Uterus (tissue), 4 donors: ENCODE data around the gene C4orf50. TPM values are rescaled to one million over a fixed set of nuclear protein-coding genes. Genes with fewer than 3 reads are reported as not detected.
A peak's percentile ranks its signal among the peaks of the same experiment; 100 is the strongest.

Experiments used
- DNase-seq, 2 donors: peaks; one replicate each; pipeline ENCODE4 v3.0.0-alpha.2; 2019 to 2020
- H3K27ac ChIP-seq, 2 donors: fragments of 200-600 bp; sonication (generic); 1 replicate in 1 of 2; 2 replicates in 1 of 2; pipeline ENCODE4 v1.5.1; 2016 to 2018
- H3K27me3 ChIP-seq, 2 donors: fragments of 200-600 bp; sonication (generic); one replicate each; pipeline ENCODE4 v1.5.1; 2018 to 2019; ENCODE audit warnings: control low read depth in 1 of 2
- H3K36me3 ChIP-seq, 2 donors: fragments of 200-600 bp; sonication (generic); one replicate each; pipeline ENCODE4 v1.5.1; 2019; ENCODE audit warnings: control low read depth in 1 of 2
- H3K4me1 ChIP-seq, 2 donors: fragments of 200-600 bp; sonication (generic); one replicate each; pipeline ENCODE4 v1.5.1; 2018 to 2019; ENCODE audit warnings: control low read depth in 1 of 2
- H3K4me3 ChIP-seq, 2 donors: fragments of 200-600 bp; sonication (generic); 1 replicate in 1 of 2; 2 replicates in 1 of 2; pipeline ENCODE4 v1.5.1; 2018 to 2019; ENCODE audit warnings: mild to moderate bottlenecking in 1 of 2
- H3K9me3 ChIP-seq, 2 donors: fragments of 200-600 bp; sonication (generic); one replicate each; pipeline ENCODE4 v1.5.1; 2019; ENCODE audit warnings: control low read depth in 1 of 2
- POLR2A ChIP-seq, 2 donors: fragments of 450-650 bp; IDR thresholded peaks; one replicate each; pipeline ENCODE4 v1.6.1; 2016; ENCODE audit warnings: antibody characterized with exemption in 2 of 2, mild to moderate bottlenecking in 1 of 2, moderate library complexity in 1 of 2
- intact Hi-C: fragments of 100-400 bp; cut with DNase I; formaldehyde crosslinking; loops from one replicate; pipeline ENCODE4 v1.15.1; 2023; ENCODE audit warnings: low total_unique reads
- total RNA-seq, 4 donors: library from RNA; depleted of rRNA in 3 of 4; stranded (reverse); fragments of >200 nt in 3 of 4; gene quantifications; one replicate each; pipeline versions ENCODE4 v1.1.0 to v1.2.4, GENCODE V29; 2014 to 2023
- TF ChIP-seq, protein P1 (sequence below), 4 experiments: fragments of 200-600 bp in 2 of 4; fragments of 450-650 bp in 2 of 4; sonication (generic) in 2 of 4; IDR thresholded peaks; one replicate each; pipeline ENCODE4 v1.5.1; 2016 to 2019; ENCODE audit warnings: antibody characterized with exemption in 4 of 4, mild to moderate bottlenecking in 2 of 4, moderate library complexity in 1 of 4
- donor health status: DM: yes; HTN: yes; CAD: no.

C4orf50 gene
- total RNA-seq, 4 donors from 2014 or later: under 0.01 to 0.07 TPM; not detected in 2

DNA sequence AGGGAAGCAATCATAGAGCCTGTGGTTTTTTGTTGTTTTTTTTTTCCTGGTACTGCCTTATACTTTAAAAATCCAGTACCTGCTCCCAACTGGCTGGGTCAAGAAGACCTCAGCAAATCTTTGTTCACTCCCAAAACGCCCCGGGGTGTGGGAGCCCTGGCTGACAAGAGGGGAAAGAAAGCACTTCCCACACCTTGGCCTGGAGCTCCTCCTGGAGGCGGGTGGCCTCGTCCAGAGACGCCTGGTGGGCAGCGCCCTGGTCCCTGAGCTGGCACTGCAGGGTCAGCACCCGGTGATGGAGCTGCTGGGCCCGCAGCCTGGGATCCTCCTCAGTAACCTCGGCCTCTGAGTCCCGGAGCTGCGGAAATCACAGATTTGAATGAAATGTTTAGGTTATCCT, 38.2 kb downstream of the C4orf50 start:
- Histone ChIP-seq H3K27ac (no peak overlapping the region), H3K27me3 (no peaks in the 10 kb centered on the region), H3K4me3 (no peak overlapping the region), H3K36me3 (no peaks in the 10 kb centered on the region), H3K4me1 (no peaks in the 10 kb centered on the region), H3K9me3 (no peaks in the 10 kb centered on the region)
- TF ChIP-seq, protein P1, sequence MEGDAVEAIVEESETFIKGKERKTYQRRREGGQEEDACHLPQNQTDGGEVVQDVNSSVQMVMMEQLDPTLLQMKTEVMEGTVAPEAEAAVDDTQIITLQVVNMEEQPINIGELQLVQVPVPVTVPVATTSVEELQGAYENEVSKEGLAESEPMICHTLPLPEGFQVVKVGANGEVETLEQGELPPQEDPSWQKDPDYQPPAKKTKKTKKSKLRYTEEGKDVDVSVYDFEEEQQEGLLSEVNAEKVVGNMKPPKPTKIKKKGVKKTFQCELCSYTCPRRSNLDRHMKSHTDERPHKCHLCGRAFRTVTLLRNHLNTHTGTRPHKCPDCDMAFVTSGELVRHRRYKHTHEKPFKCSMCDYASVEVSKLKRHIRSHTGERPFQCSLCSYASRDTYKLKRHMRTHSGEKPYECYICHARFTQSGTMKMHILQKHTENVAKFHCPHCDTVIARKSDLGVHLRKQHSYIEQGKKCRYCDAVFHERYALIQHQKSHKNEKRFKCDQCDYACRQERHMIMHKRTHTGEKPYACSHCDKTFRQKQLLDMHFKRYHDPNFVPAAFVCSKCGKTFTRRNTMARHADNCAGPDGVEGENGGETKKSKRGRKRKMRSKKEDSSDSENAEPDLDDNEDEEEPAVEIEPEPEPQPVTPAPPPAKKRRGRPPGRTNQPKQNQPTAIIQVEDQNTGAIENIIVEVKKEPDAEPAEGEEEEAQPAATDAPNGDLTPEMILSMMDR (IDR thresholded peaks at IDR 0.05): peak; percentile 22 to 55 (median 50)
- TF ChIP-seq POLR2A (IDR thresholded peaks at IDR 0.05): no peak
- intact Hi-C loops: no loop called here
- DNase-seq: peak; percentile 18 to 24

DNA sequence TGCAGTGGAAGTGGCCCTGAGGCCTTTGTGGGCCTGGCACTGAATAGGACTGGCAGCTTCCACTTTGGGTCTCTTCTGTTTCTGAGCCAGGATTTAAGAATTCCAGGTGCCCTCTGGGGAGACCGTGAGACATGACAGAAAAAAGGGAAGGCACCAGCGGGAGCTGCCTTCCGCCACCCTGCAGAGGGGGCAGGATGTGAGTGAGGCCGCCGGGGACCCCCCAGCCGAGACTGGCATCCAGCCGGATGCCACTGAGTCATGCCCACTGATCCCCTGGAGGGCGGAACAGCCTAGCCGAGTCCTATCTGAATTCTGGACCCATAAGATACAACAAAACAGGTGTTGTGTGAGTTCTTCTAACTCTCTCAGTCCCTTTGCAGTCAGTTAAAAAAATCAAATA, 41.3 kb downstream of the C4orf50 start:
- Histone ChIP-seq H3K4me3 (no peak overlapping the region), H3K9me3 (no peaks in the 10 kb centered on the region), H3K27ac (no peak overlapping the region), H3K27me3 (no peaks in the 10 kb centered on the region), H3K4me1 (no peaks in the 10 kb centered on the region), H3K36me3 (no peaks in the 10 kb centered on the region)
- no peak for DNase-seq
- no peak for TF ChIP-seq POLR2A (IDR thresholded peaks at IDR 0.05)
- TF ChIP-seq, protein P1 (IDR thresholded peaks at IDR 0.05): no peak
- intact Hi-C loops: no loop called here

DNA sequence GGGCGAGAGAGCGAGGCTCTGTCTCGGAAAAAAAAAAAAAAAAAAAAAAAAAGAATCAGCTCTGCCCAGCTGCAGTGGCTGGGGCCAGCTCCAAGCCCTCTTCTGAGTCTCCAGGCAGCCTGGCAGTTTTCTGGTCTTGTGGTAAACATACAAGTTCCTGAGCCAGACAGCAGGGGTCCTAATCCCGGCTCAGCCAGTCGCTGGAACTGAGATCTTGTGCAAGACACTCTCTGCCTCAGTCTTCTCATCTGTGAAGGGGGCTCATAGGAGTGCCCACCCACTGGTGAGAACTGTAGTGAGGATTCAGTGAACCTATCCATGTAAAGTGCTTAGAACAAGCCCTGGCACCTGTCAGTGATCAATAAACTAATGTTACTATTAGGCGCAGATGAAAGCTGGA, 41.8 kb downstream of the C4orf50 start:
- DNase-seq: no peak
- no peaks in the 10 kb centered on the region for H3K27me3 ChIP-seq

DNA sequence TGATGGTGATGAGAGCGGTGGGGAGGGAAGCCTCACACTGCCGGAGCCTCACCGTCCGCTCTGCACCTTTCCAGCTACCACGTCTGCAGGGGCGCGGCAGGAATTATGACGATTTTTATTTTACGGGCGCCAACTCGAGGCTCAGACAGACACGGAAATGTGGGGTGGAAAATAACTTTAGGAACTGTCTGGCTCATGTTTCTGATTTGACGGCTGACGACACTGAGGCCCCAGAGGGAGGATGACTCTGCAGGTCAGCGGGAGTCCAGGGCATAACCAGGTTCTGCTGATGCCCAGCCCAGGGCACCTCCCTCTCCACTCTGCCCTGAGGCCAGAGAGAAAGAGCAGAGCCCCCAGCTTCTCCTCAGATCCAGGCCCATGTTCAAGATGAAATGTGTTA, 43.9 kb downstream of the C4orf50 start:
- Histone ChIP-seq H3K4me3 (no peak overlapping the region), H3K4me1 (no peaks in the 10 kb centered on the region), H3K9me3 (no peaks in the 10 kb centered on the region), H3K27me3 (no peaks in the 10 kb centered on the region), H3K27ac (no peak overlapping the region), H3K36me3 (no peaks in the 10 kb centered on the region)
- no peak for DNase-seq
- intact Hi-C loops: no loop called here
- TF ChIP-seq, protein P1 (IDR thresholded peaks at IDR 0.05): no peak
- TF ChIP-seq POLR2A (IDR thresholded peaks at IDR 0.05): no peak

More for the DNA sequence above, 41.8 kb downstream of the C4orf50 start:
- Histone ChIP-seq H3K27ac (no peak overlapping the region), H3K9me3 (no peaks in the 10 kb centered on the region), H3K4me1 (no peaks in the 10 kb centered on the region), H3K36me3 (no peaks in the 10 kb centered on the region), H3K4me3 (no peak overlapping the region)
- no peak for TF ChIP-seq POLR2A (IDR thresholded peaks at IDR 0.05)
- TF ChIP-seq, protein P1 (IDR thresholded peaks at IDR 0.05): no peak
- intact Hi-C loops: no loop called here

DNA sequence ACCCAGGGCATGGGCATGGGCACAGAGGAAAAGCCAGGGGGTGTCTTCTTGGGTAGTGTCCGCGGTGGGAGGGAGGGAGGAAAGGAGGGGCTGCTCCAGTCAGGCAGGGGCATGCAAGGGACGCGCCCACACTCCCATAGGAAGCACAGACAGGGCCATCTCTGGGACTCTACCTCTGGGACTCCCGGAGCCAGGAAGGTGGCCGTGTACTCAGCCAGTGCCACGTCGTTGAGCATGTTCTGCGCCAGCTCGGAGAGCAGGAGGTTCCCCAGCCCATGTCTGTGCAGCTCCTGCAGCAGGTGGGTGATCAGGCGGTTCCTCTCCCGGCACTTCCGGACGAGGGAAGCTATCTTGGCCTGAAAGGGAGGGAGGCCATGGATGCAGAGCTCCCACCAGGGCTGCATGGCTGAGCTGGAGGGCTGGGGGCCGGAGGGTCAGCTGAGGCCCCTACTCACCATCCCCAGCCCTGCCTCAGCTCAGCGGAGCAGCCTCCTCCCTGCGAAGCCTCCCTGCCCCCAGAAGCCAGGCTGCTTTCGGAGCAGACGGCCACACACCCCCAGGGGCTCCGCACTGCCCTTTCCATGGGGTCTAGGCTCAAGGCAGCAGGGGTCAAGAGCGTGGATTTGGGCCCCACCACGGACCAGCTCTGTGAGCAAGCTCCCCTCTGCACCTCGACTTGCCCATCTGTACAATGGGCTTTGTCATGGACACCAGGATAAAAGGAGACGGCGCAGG, 44.6 kb downstream of the C4orf50 start:
- no peaks in the 10 kb centered on the region for H3K27me3 ChIP-seq
- no peaks in the 10 kb centered on the region for H3K36me3 ChIP-seq
- no peaks in the 10 kb centered on the region for H3K9me3 ChIP-seq
- no peak overlapping the region for H3K4me3 ChIP-seq
- TF ChIP-seq, protein P1 (IDR thresholded peaks at IDR 0.05): no peak
- TF ChIP-seq POLR2A (IDR thresholded peaks at IDR 0.05): no peak
- DNase-seq: no peak
- H3K4me1 ChIP-seq: no peaks in the 10 kb centered on the region
- no peak overlapping the region for H3K27ac ChIP-seq
- intact Hi-C loops: no loop called here
